Measurements from ENCODE around the gene NT5DC3.

NT5DC3 gene

GRCh38 chr12:103809154-103809553 is 31.9 kb downstream of the NT5DC3 start:
- DNase-seq (ENCODE audit: low read depth): no peak

- no peak for DNase-seq (ENCODE audit: low read depth)
Measured at GRCh38 chr12:103808239-103808880, 32.7 kb downstream of the NT5DC3 start.

DNA sequence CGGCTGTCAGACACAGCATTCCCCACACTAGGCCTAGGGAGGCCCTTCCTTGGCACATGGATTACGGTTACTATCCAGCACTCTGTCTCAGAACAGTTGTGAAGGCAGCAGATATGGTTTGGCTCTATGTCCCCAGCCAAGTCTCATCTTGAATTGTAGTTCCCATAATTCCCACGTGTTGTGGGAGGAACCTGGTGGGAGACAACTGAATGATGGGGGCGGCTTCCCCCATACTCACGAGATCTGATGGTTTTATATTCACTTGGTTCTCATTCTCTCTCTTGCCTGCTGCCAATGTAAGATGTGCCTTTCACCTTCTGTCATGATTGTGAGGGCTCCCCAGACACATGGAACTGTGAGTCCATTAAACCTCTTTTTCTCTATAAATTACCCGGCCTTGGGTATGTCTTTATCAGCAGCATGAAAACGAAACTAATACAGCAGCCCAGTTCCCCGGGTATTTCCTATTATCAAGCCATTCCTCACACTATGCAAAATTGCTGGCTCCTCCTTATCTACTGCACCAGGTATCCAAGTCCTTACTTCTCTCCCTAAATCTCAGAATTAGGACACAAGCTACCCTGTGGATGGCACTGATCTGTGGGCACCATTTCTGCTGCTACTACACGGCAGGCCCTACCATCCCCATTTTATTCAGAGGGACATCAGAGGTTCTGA is 33.3 kb downstream of the NT5DC3 start:
- no peak for DNase-seq (ENCODE audit: low read depth)

- no peak for DNase-seq (ENCODE audit: low read depth)
Measured at GRCh38 chr12:103806803-103807202, 34.2 kb downstream of the NT5DC3 start.

DNA sequence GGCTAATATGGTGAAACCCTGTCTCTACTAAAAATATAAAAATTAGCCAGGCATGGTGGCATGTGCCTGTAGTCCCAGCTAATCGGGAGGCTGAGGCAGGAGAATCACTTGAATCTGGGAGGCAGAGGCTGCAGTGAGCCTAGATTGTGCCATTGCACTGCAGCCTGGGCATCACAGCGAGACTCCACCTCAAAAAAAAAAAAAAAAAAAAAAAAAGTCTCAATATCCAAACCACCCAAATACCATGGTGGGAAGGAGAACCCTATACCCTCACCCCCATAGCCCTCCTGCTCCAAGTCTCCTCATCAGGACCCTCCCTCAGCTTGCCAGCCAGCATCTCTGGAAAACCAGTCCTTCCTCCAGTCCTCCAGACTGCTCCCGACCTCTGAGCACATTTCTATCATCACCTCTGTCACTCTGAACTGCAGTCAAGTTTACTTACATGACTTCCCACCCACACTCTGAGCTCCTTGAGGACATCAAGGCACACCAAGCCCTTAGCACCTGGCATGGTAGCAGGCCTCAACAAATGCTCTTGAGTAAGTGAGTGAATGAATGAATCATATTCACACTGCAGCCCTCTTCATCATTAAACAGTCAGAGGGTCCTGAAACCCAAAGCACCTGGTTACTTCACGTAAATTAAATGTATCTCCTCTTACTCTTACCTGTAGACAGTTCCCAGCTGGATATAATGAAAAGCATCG is 35.2 kb downstream of the NT5DC3 start:
- no peak for DNase-seq (ENCODE audit: low read depth)

DNA sequence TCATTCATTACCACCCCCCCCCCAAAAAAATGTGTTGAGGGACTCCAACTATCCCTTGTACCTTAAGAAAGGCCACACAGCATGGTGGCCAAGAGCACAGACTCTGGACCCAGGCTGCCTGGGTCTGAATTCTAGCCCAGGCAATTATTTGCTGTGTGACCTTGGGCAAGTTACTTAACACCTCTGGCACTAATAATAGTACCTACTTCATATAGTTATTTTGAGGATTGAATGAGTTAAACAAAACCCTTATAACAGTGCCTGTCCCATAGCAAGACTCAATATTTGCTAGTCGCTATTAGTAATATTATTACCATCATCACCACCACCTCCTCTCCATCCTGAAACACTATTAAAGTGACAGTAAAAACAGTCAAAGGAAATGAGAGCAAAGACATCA is 37.2 kb downstream of the NT5DC3 start:
- no peak for DNase-seq (ENCODE audit: low read depth)

DNA sequence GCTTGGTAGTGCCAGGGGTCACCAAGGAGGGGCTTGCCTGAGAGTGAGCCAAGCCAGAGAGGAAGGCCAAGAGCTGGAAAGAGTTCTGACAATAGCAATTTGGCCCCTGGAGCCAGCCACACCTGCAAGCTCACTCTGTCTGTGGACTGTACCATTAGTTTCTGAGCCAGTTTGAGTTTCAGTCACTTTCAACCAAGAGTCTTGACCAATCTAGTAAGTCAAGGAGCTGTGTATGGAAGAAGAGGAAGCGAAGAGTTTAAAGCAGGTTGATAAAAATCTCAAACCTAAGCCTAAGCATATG is 38.5 kb downstream of the NT5DC3 start:
- DNase-seq (ENCODE audit: low read depth): no peak

- no peak for DNase-seq (ENCODE audit: low read depth)
Measured at GRCh38 chr12:103801709-103802585, 39.1 kb downstream of the NT5DC3 start.

DNA sequence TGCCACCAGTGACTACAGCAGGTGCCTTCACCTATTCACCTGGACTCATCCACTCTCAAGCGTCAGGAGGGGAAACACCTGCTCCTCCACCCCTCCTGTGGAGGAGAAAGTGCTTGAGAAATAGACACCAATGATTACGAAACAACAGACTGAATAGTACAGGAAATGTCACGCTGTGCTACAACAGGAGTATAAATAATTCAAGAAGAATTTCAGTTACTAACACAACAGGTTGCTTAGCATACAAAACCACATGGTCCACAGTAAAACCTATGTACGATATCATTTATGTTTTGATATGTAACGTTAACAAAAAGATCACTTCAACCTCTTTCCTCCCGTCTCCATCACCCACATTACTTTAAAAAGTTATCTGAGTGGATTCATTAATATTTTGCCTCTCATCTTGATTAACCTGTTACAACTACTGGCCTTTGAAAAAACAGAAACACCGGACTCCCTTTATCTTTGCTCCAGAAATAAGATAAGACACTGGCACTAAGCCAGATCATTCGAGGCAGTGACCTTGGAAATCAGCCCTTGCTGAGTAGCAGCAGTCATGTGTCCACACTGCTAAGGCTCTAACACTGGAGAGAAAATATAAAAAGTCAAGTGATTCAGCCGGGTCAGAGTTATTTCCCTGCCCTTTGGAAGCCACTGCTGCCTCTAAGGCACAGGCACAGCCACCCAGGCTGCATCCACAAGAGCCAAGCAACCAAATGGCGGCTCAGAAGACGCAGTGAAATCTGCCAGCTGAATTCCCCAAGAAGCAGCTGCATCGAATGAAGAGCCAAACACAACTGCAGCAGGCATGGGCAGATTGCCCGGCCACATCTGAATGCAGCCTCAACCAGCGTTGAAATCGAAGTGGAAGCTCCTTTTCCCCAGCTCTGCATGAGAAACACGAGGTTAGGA is 40.9 kb downstream of the NT5DC3 start:
- DNase-seq (ENCODE audit: low read depth): no peak

DNA sequence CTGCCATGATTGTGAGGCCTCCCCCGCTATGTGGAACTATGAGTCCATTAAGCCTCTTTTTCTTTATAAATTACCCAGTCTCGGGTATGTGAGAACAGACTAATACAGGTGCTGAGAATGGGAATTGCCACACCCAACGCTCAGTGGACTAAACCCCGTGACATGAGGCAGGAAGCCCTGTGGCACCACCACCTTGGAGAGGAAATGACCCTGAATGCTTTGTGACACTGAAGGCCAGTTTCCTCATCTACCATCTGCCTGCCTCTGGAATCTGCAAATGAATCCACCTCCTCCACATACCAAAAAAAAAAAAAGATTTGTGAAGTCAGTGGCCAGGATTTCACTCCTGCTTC is 41.6 kb downstream of the NT5DC3 start:
- no peak for DNase-seq (ENCODE audit: low read depth)

GRCh38 chr12:103798586-103798985 is 42.4 kb downstream of the NT5DC3 start:
- DNase-seq (ENCODE audit: low read depth): no peak

- DNase-seq (ENCODE audit: low read depth): no peak
Measured at GRCh38 chr12:103794309-103795213, 46.5 kb downstream of the NT5DC3 start.

DNA sequence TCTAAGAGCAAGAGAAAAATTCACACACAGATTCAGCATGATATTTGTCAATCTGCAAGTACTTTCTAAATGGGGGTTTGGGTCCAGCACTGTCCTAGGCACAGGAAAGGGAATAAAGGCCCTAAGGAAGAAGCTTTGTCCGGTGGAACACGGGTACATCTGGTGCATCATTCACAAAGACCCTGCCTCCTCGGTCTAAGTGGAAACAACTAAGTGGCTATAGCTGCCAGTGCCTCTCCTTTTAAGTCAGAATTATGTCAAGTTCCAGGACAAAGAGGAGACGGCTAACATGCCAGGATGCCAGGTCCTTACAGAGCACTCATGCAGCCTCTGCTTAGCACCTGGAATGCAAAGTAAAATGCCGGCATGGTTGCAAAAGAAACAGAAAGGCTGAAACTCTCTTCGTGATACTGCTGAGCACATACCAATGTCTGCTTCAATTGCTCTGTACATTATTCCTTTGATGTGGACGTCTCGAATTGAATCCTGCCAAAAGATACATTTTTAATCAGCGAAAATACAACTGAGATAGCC is 47.5 kb downstream of the NT5DC3 start:
- no peak for DNase-seq (ENCODE audit: low read depth)

DNA sequence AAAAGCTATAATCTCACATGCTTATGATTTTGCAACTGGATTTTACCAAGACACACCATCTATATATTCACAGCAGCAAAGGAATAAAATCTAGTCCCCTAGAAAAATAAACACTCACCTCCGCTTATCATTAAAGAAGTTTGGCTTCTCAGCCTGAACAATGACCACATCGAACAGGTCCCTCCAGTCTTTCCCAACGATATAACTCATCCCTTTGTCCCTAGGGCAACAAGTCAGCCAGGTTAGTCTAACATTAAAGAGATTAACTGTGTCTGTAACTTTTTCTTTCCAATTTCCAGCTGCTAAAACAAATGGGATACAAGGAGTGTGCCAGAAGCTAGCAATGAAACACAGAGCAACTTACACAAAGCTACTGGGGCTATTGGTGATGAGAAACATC is 48.0 kb downstream of the NT5DC3 start:
- no peak for DNase-seq (ENCODE audit: low read depth)

GRCh38 chr12:103791350-103791920 is 49.6 kb downstream of the NT5DC3 start:
- DNase-seq (ENCODE audit: low read depth): no peak

DNA sequence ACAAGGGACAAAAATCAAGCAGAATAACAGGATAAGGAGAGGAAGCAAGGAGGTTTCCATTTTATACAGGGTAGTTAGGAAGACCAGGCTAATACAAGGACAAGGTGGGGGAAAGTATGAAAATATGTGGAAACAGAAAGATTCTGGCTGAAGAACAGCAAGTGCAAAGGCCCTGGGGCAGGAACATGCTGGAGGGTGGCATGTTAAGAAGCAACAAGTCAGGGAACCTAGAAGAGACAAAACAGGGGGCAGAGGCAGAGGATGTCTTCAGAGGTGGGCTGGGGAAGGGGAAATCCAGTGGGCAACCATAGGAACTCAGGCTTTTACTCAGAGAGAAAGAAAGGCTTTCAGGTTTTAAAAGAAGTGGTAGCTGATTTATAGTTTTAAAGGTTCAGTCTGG is 54.8 kb downstream of the NT5DC3 start:
- no peak for DNase-seq (ENCODE audit: low read depth)

DNA sequence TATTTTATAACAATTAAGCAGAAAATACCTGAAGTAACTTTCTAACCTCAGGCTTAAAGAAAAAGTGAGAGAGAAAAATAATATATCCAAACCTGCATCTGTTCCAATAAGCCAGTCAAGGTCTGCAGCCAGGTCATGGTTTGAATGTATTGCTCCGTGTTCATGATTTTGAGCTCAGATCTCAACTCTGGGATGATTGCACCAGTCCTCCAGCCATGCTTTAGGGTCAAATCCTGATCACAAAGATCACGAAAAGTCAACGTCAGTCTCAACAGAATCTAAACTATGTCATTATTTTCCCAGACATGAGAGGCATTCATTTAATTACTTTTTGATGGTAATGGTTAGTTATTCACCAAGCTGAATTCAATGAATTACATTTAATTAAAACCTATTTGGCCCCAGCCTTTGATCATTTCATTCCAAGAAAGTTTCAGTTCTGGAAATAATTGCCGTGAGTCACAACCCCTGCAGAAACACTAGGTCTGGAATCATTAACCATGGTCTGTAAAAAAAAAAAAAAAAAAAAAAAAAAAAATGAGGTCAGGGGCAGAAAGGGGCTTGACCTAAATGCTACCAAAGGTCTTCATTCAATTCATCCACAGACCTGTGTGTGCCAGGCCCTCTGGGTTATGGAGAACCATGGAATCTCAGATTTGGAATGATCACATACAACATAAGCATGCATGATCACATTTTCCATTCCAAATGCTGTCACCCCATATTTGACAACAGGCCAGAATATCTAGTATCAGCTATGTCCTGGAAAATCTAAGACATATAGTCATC is 55.6 kb downstream of the NT5DC3 start:
- DNase-seq (ENCODE audit: low read depth): no peak

DNA sequence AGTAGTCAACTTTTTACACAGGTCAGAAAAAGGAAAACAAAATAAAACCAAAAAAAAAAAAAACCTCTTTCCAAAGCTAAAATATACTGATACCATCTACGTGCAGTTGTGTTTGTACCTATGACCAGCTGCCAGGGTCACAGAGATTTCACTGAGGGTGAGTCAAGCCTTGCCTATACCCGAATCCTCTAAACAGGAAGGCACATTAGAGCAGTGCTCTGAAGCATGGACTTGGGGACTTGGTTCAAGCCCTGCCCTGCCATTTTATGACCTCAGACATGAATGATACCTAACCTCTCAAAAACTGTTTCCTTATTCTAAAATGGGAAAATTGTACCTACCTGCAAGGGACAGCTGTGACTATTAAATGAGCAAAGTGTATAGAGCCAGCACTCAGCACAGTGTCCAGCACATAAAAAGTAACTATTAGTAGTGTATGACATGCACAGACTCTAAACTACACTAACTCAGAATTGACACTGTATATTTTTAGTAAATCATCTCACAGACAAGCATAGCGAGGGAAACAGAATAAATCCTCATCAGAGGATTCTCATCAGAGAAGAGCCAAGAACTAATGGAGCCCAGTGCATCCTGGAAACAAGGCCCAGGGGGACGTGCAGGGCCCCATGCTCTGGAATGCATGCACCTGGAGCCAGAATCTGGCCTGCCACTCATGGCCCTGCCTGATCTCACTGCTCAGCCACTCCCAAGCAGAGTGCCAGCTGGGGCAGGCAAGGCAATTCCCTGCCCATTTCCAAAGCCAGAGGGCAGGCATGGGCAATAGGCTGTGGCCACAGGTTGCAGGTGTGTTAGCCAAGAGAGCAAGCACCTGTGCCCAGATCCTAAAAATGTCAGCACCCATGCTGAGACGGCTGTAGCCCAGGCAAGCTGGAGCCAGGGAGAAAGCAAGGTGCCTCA is 57.0 kb downstream of the NT5DC3 start:
- no peak for DNase-seq (ENCODE audit: low read depth)
